ENCODE results near the gene RAB7A. TPM values are rescaled to one million over a fixed set of nuclear protein-coding genes. Genes with fewer than 3 reads are reported as not detected.
"Not testable (repeated sequence)": the region's sequence is repeated elsewhere in the genome, so short reads cannot be mapped to it uniquely, and the experiment has no call there.

The RAB7A gene
- total RNA-seq, 1 donor from 2014 or later, result 329 TPM

- Mint-ChIP-seq H3K27me3 (ENCODE audit: insufficient read depth) (no peaks in the 10 kb centered on the region), H3K4me1 (ENCODE audit: low read depth) (peaks cover 36% of the 10 kb centered on the region), H3K4me3 (no peak overlapping the region), H3K36me3 (ENCODE audit: low read depth) (peaks cover 17% of the 10 kb centered on the region), H3K9me3 (no peaks in the 10 kb centered on the region), H3K27ac (no peak overlapping the region)
- DNase-seq (ENCODE audit: low spot score), result no peak
- intact Hi-C loops (cut with micrococcal nuclease), result no loop called here
Observed at GRCh38 chr3:128770387-128770786, 44.4 kb downstream of the RAB7A start.

- DNase-seq (ENCODE audit: low spot score); H3K27ac Mint-ChIP-seq; intact Hi-C loops (cut with micrococcal nuclease); H3K4me3 Mint-ChIP-seq; H3K27me3 Mint-ChIP-seq (ENCODE audit: insufficient read depth); H3K9me3 Mint-ChIP-seq: not testable (repeated sequence)
- Mint-ChIP-seq H3K4me1 (ENCODE audit: low read depth) (peaks cover 39% of the 10 kb centered on the region), H3K36me3 (ENCODE audit: low read depth) (peaks cover 14% of the 10 kb centered on the region)
Observed at GRCh38 chr3:128773189-128773588, 47.2 kb downstream of the RAB7A start.

GRCh38 chr3:128773592-128773991 lies 47.6 kb downstream of the RAB7A start:
- Mint-ChIP-seq H3K4me1 (ENCODE audit: low read depth) (peaks cover 39% of the 10 kb centered on the region), H3K36me3 (ENCODE audit: low read depth) (peaks cover 15% of the 10 kb centered on the region)
- H3K4me3 Mint-ChIP-seq; H3K27me3 Mint-ChIP-seq (ENCODE audit: insufficient read depth); H3K9me3 Mint-ChIP-seq; H3K27ac Mint-ChIP-seq; DNase-seq (ENCODE audit: low spot score); intact Hi-C loops (cut with micrococcal nuclease): not testable (repeated sequence)

GRCh38 chr3:128775241-128775640 lies 49.3 kb downstream of the RAB7A start:
- intact Hi-C loops (cut with micrococcal nuclease), result no loop called here
- H3K27ac Mint-ChIP-seq, result no peak overlapping the region
- no peak overlapping the region for H3K4me3 Mint-ChIP-seq
- H3K27me3 Mint-ChIP-seq (ENCODE audit: insufficient read depth), result no peaks in the 10 kb centered on the region
- H3K36me3 Mint-ChIP-seq (ENCODE audit: low read depth), result peaks cover 14% of the 10 kb centered on the region
- DNase-seq (ENCODE audit: low spot score), result no peak
- H3K9me3 Mint-ChIP-seq, result no peaks in the 10 kb centered on the region
- peaks cover 42% of the 10 kb centered on the region for H3K4me1 Mint-ChIP-seq (ENCODE audit: low read depth)

- H3K4me1 Mint-ChIP-seq (ENCODE audit: low read depth), result peaks cover 46% of the 10 kb centered on the region
- H3K36me3 Mint-ChIP-seq (ENCODE audit: low read depth), result peaks cover 13% of the 10 kb centered on the region
- no peaks in the 10 kb centered on the region for H3K27me3 Mint-ChIP-seq (ENCODE audit: insufficient read depth)
- no peak for DNase-seq (ENCODE audit: low spot score)
- H3K4me3 Mint-ChIP-seq, result no peak overlapping the region
- intact Hi-C loops (cut with micrococcal nuclease), result no loop called here
- no peaks in the 10 kb centered on the region for H3K9me3 Mint-ChIP-seq
- H3K27ac Mint-ChIP-seq, result peak overlapping the region; percentile 4
Observed at GRCh38 chr3:128775906-128776542, 50.0 kb downstream of the RAB7A start.

GRCh38 chr3:128780101-128780837 lies 54.3 kb downstream of the RAB7A start:
- Mint-ChIP-seq H3K9me3 (no peaks in the 10 kb centered on the region), H3K36me3 (ENCODE audit: low read depth) (peaks cover 6% of the 10 kb centered on the region), H3K27ac (no peak overlapping the region), H3K27me3 (ENCODE audit: insufficient read depth) (no peaks in the 10 kb centered on the region), H3K4me1 (ENCODE audit: low read depth) (peaks cover 70% of the 10 kb centered on the region), H3K4me3 (no peak overlapping the region)
- no peak for DNase-seq (ENCODE audit: low spot score)
- intact Hi-C loops (cut with micrococcal nuclease), result no loop called here

GRCh38 chr3:128781164-128781563 lies 55.2 kb downstream of the RAB7A start:
- Mint-ChIP-seq H3K27me3 (ENCODE audit: insufficient read depth) (no peaks in the 10 kb centered on the region), H3K36me3 (ENCODE audit: low read depth) (peaks cover 6% of the 10 kb centered on the region), H3K4me3 (no peak overlapping the region), H3K27ac (peak overlapping the region; percentile 5), H3K9me3 (no peaks in the 10 kb centered on the region), H3K4me1 (ENCODE audit: low read depth) (peaks cover 68% of the 10 kb centered on the region)
- no peak for DNase-seq (ENCODE audit: low spot score)
- intact Hi-C loops (cut with micrococcal nuclease), result no loop called here

- Mint-ChIP-seq H3K27ac (peak overlapping the region; percentile 61), H3K36me3 (ENCODE audit: low read depth) (peaks cover 6% of the 10 kb centered on the region), H3K4me3 (no peak overlapping the region), H3K9me3 (no peaks in the 10 kb centered on the region), H3K27me3 (ENCODE audit: insufficient read depth) (no peaks in the 10 kb centered on the region), H3K4me1 (ENCODE audit: low read depth) (peaks cover 74% of the 10 kb centered on the region)
- DNase-seq (ENCODE audit: low spot score), result no peak
- intact Hi-C loops (cut with micrococcal nuclease), result no loop called here
Observed at GRCh38 chr3:128782282-128783146, 56.5 kb downstream of the RAB7A start.

- H3K9me3 Mint-ChIP-seq, result no peaks in the 10 kb centered on the region
- H3K27me3 Mint-ChIP-seq (ENCODE audit: insufficient read depth), result no peaks in the 10 kb centered on the region
- DNase-seq (ENCODE audit: low spot score), result no peak
- intact Hi-C loops (cut with micrococcal nuclease), result loop anchor here (1.0 kb wide), 1 partner anchor 92 kb away; no protein-coding TSS in a partner anchor
- H3K27ac Mint-ChIP-seq, result peak overlapping the region; percentile 6
- peaks cover 74% of the 10 kb centered on the region for H3K4me1 Mint-ChIP-seq (ENCODE audit: low read depth)
- H3K36me3 Mint-ChIP-seq (ENCODE audit: low read depth), result peaks cover 5% of the 10 kb centered on the region
- no peak overlapping the region for H3K4me3 Mint-ChIP-seq
Observed at GRCh38 chr3:128783774-128784173, 57.8 kb downstream of the RAB7A start.

GRCh38 chr3:128784232-128784631 lies 58.2 kb downstream of the RAB7A start:
- intact Hi-C loops (cut with micrococcal nuclease), result loop anchor here (1.0 kb wide), 1 partner anchor 91 kb away; no protein-coding TSS in a partner anchor
- peaks cover 5% of the 10 kb centered on the region for H3K36me3 Mint-ChIP-seq (ENCODE audit: low read depth)
- DNase-seq (ENCODE audit: low spot score), result no peak
- no peak overlapping the region for H3K4me3 Mint-ChIP-seq
- H3K27ac Mint-ChIP-seq, result peak overlapping the region; percentile 2
- peaks cover 75% of the 10 kb centered on the region for H3K4me1 Mint-ChIP-seq (ENCODE audit: low read depth)
- no peaks in the 10 kb centered on the region for H3K9me3 Mint-ChIP-seq
- no peaks in the 10 kb centered on the region for H3K27me3 Mint-ChIP-seq (ENCODE audit: insufficient read depth)

GRCh38 chr3:128784843-128785242 lies 58.9 kb downstream of the RAB7A start:
- H3K27me3 Mint-ChIP-seq (ENCODE audit: insufficient read depth), result no peaks in the 10 kb centered on the region
- no peak overlapping the region for H3K27ac Mint-ChIP-seq
- no peak overlapping the region for H3K4me3 Mint-ChIP-seq

GRCh38 chr3:128786434-128787020 lies 60.5 kb downstream of the RAB7A start:
- Mint-ChIP-seq H3K9me3 (no peaks in the 10 kb centered on the region), H3K4me3 (no peak overlapping the region)

More at GRCh38 chr3:128784843-128785242, 58.9 kb downstream of the RAB7A start:
- intact Hi-C loops (cut with micrococcal nuclease), result loop anchor here (1.0 kb wide), 1 partner anchor 90 kb away; no protein-coding TSS in a partner anchor
- H3K9me3 Mint-ChIP-seq, result no peaks in the 10 kb centered on the region
- H3K4me1 Mint-ChIP-seq (ENCODE audit: low read depth), result peaks cover 75% of the 10 kb centered on the region
- no peak for DNase-seq (ENCODE audit: low spot score)
- H3K36me3 Mint-ChIP-seq (ENCODE audit: low read depth), result peaks cover 5% of the 10 kb centered on the region

More at GRCh38 chr3:128786434-128787020, 60.5 kb downstream of the RAB7A start:
- Mint-ChIP-seq H3K4me1 (ENCODE audit: low read depth) (peaks cover 83% of the 10 kb centered on the region), H3K27me3 (ENCODE audit: insufficient read depth) (no peaks in the 10 kb centered on the region), H3K36me3 (ENCODE audit: low read depth) (peaks cover 5% of the 10 kb centered on the region), H3K27ac (peak overlapping the region; percentile 74)
- no peak for DNase-seq (ENCODE audit: low spot score)
- intact Hi-C loops (cut with micrococcal nuclease), result loop anchor here (1.0 to 2.0 kb wide), 2 partner anchors 9 to 26 kb away; no protein-coding TSS in a partner anchor

All from activated T-helper 1 cell treated with anti-CD3 and anti-CD28 coated beads, Interleukin-12 subunit alpha, Interleukin-12 subunit beta, Interleukin-2, Interleukin-4 antibody, amounts not matched to agents 30 ng/mL and 10 ng/mL and 1 ng/mL, durations not matched to agents 14 hours and 24 hours and 36 hours (primary cell).